GM12865 (cell line): ENCODE measurements around the gene GZMH.
"Not testable (repeated sequence)": the region's sequence is repeated elsewhere in the genome, so short reads cannot be mapped to it uniquely, and the experiment has no call there.

ENCODE experiments used
- DNase-seq: peaks from one replicate; pipeline ENCODE4 v3.0.0; 2010; ENCODE audit warnings: low read depth
- H3K4me3 ChIP-seq: 2 replicates; pipeline ENCODE4 v1.5.1; 2011; ENCODE audit warnings: mild to moderate bottlenecking, low read depth, low read length, control low read depth
- TF ChIP-seq, protein P1 (sequence below): IDR thresholded peaks from 2 replicates; pipeline ENCODE4 v1.5.1; 2011; ENCODE audit warnings: low read length, control low read depth, low read depth, inconsistent platforms; ENCODE audit not compliant: insufficient read depth; ENCODE audit errors: missing control alignments

Gene GZMH, protein sequence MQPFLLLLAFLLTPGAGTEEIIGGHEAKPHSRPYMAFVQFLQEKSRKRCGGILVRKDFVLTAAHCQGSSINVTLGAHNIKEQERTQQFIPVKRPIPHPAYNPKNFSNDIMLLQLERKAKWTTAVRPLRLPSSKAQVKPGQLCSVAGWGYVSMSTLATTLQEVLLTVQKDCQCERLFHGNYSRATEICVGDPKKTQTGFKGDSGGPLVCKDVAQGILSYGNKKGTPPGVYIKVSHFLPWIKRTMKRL

DNA sequence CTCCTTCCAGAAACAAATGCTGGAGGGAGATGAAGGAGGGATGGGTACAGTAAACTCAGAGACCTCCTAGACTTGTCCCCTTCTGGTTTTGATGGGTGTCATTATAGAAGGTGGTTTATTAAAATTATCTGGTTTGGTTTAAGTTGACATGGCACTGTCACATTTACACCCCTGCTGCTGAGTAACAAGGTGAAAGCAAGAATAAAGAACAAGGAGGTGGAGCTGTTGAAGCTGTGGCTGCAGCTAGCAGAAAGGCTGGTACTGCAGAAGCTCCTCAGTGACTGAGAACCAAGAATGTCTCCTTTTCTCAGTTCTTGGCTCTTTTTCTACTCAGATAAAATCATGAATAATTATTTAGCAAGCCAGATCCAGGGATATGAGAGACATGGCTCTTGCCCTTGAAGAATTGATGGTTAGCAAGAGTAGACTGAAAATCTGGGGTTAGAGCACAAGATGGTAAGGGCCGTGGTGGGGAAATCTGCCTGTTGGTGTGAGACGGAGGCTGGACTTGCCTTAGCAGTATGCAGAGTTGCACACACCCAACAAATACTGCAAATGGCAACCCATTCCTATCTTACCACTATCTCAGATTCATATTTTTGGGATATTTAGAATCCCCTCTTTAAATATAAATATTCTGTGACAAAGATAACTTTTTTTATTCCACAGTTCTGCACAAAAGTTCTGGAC lies at the start of gene GZMH:
TSS of gene GZMH (minus strand) at position 31 of the 690 bp plus-strand sequence. CDS start 72 bp downstream, outside the sequence.
- H3K4me3 ChIP-seq, result no peak within 1 kb of the TSS
- TF ChIP-seq, protein P1, sequence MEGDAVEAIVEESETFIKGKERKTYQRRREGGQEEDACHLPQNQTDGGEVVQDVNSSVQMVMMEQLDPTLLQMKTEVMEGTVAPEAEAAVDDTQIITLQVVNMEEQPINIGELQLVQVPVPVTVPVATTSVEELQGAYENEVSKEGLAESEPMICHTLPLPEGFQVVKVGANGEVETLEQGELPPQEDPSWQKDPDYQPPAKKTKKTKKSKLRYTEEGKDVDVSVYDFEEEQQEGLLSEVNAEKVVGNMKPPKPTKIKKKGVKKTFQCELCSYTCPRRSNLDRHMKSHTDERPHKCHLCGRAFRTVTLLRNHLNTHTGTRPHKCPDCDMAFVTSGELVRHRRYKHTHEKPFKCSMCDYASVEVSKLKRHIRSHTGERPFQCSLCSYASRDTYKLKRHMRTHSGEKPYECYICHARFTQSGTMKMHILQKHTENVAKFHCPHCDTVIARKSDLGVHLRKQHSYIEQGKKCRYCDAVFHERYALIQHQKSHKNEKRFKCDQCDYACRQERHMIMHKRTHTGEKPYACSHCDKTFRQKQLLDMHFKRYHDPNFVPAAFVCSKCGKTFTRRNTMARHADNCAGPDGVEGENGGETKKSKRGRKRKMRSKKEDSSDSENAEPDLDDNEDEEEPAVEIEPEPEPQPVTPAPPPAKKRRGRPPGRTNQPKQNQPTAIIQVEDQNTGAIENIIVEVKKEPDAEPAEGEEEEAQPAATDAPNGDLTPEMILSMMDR, result no peak
- DNase-seq, result peak; percentile 39

DNA sequence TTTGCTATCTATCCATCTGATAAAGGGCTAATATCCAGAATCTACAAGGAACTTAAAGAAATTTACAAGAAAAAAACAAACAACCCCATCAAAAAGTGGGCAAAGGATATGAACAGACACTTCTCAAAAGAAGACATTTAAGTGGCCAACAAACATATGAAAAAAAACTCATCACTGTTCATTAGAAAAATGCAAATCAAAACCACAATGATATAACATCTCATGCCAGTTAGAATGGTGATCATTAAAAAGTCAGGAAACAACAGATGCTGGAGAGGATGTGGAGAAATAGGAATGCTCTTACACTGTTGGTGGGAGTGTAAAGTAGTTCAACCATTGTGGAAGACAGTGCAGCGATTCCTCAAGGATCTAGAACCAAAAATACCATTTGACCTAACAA lies 38.9 kb upstream of the GZMH start:
- H3K4me3 ChIP-seq, DNase-seq: not testable (repeated sequence)

DNA sequence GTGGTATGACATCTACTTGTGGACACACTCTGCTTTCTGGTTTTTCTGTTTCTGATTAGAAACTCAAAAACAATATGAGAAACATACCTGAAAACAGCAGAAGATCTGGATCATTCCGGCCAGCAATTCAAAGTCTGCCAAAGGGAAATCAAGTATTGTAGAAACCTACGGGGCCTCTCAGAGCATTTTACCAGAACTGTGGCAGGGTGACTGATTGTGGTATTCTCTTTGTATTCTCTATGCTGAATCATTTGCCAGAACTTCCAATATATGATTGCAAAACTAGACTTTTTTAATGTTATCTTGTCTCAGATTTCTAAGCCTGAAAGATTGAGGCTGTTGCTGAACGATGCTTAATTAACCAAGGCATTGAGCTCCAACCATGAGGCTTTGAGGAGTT lies 30.4 kb upstream of the GZMH start:
- TF ChIP-seq, protein P1, result no peak
- no peak overlapping the region for H3K4me3 ChIP-seq
- no peak for DNase-seq

DNA sequence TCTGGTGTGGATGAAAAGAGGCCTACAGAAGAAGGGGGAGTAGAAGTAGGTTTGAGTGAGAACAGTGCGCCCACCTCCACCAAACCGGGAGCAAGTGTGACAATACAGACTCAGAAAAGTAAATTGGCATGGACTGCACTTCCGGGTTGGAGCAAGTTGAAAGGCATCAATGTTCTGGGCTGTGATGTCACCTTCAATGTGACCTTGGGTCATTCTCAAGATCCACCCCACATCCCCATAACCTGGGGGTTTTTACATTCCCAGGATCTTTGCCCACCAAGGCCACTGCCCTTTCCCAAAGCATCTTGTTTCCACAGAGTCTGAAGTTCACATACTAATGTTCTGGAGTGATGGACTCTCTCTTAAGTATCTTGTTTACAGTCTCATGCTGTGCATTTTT lies 29.8 kb upstream of the GZMH start:
- H3K4me3 ChIP-seq, result no peak overlapping the region
- TF ChIP-seq, protein P1, result no peak
- DNase-seq, result no peak

DNA sequence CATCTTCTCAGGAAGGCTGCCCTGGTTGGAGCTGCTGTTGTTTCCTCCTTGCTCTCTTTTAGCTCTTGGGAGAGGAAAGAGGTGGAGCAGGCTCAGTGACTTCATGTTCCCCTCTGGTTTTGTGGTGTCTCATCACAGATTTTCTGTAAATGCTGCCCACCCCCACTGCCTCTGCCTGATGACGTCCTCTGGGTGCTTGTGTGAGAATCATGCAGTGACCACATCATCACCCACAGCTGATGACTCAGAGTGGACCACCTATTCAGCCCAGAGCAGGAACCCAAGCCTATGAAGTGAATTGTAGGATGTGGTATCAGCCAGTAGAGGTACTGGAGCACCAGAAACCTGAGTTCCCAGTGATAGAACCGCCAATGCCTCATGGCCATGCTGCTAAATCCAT lies 24.7 kb upstream of the GZMH start, which contains the start of gene GZMB:
TSS of gene GZMB (minus strand) at position 33 of the 400 bp plus-strand sequence. CDS start at position 3, 30 bp downstream.
- H3K4me3 ChIP-seq, result no peak within 1 kb of the TSS
- TF ChIP-seq, protein P1, result no peak
- DNase-seq, result peak; percentile 37

DNA sequence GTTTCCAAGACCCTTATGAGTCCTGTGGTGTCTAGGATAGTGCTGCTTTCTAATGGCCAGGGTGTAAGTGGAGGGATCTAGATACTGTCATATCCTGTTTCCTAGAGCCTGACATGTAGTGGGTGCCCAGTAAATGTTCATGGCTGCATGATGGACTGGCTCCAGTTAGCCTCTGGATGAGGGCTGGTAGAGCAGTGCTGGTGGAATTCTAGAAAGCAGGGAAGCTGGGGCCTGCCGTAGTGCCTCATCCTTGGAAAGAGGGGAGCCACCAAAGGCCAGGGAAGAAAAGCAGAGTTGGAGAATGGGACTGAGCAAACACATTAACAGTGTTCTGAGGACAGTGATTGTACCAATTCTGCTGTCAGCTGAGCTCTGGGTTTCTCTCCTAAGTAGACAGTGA lies 23.9 kb upstream of the GZMH start:
- DNase-seq, result no peak
- no peak overlapping the region for H3K4me3 ChIP-seq
- TF ChIP-seq, protein P1, result no peak

DNA sequence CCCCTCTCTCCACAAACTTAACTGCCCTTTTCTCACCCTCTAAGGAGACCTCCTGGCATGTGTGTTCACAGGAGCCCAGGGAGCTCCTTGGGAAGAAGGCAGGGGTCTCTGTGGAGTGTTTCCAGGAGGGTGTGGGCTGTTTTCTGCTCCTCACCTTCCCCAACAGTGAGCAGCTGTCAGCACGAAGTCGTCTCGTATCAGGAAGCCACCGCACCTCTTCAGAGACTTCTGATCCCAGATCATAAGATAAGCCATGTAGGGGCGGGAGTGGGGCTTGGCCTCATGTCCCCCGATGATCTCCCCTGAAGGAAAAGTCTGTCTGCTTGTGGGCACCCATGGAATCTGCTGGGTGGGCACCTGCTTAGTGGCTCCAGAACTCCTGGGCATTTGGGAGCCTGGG lies 23.3 kb upstream of the GZMH start:
- TF ChIP-seq, protein P1, result no peak
- no peak for DNase-seq
- no peak overlapping the region for H3K4me3 ChIP-seq
